Activated T-cell treated with anti-CD3 and anti-CD28 coated beads, Interleukin-2, amount 50 U/mL, for 4 hours (primary cell): ENCODE data around the gene OR10T2. TPM values are rescaled to one million over a fixed set of nuclear protein-coding genes. Genes with fewer than 3 reads are reported as not detected.
"Not testable (repeated sequence)": the region's sequence is repeated elsewhere in the genome, so short reads cannot be mapped to it uniquely, and the experiment has no call there.

Experiments used
- ATAC-seq, 2 donors: fragments of 200-7000 bp; cut with Tn5 transposase; one replicate each; pipeline ENCODE4 v1.10.0; 2021
- DNase-seq: peaks from one replicate; pipeline ENCODE4 v3.0.0-alpha.2; 2020
- H3K27me3 Mint-ChIP-seq: one replicate; pipeline ENCODE4 v1.8.0; 2021; ENCODE audit warnings: low read depth, mixed read lengths
- H3K36me3 Mint-ChIP-seq: one replicate; pipeline ENCODE4 v1.8.0; 2022; ENCODE audit warnings: mixed read lengths; ENCODE audit not compliant: insufficient read depth
- H3K4me1 Mint-ChIP-seq: one replicate; pipeline ENCODE4 v1.8.0; 2021; ENCODE audit warnings: low read depth, mixed read lengths
- H3K4me3 Mint-ChIP-seq: one replicate; pipeline ENCODE4 v1.8.0; 2021; ENCODE audit warnings: mild to moderate bottlenecking, moderate library complexity, mixed read lengths
- H3K9me3 Mint-ChIP-seq: one replicate; pipeline ENCODE4 v1.8.0; 2021; ENCODE audit warnings: mixed read lengths
- total RNA-seq, 3 donors: library from RNA; stranded (reverse); gene quantifications; one replicate each; pipeline ENCODE4 v1.2.1, GENCODE V29; 2021

OR10T2 gene
- total RNA-seq, 3 donors from 2014 or later, result not detected

DNA sequence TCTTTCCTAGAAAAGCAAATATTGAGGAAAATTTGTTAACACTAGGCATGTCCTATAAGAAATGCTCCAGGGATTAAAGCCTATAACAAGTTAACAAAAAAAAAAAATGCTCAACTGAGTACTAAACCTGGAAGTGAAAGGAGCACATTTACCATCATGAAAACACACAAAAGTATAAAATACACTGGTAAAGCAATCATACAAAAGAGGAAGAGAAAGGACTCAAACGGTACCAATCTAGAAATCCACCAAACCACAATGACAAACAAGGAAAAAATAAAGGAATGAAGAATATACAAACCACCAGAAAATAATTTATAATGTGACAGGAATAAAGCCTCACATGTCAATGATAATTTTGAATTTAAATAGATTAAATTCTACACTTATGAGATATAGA lies 24.4 kb downstream of the OR10T2 start:
- DNase-seq (no peak), ATAC-seq (no peak)
- peaks cover 13% of the 10 kb centered on the region for H3K9me3 Mint-ChIP-seq
- H3K4me3 Mint-ChIP-seq, result no peak overlapping the region
- H3K36me3 Mint-ChIP-seq, result no peaks in the 10 kb centered on the region
- no peaks in the 10 kb centered on the region for H3K4me1 Mint-ChIP-seq
- H3K27me3 Mint-ChIP-seq, result peaks cover 23% of the 10 kb centered on the region

GRCh38 chr1:158374101-158374500 lies 25.2 kb downstream of the OR10T2 start:
- Mint-ChIP-seq H3K27me3 (peaks cover 29% of the 10 kb centered on the region), H3K9me3 (peaks cover 13% of the 10 kb centered on the region)
- not testable (repeated sequence) for H3K4me1 Mint-ChIP-seq, ATAC-seq, DNase-seq, H3K4me3 Mint-ChIP-seq, H3K36me3 Mint-ChIP-seq

DNA sequence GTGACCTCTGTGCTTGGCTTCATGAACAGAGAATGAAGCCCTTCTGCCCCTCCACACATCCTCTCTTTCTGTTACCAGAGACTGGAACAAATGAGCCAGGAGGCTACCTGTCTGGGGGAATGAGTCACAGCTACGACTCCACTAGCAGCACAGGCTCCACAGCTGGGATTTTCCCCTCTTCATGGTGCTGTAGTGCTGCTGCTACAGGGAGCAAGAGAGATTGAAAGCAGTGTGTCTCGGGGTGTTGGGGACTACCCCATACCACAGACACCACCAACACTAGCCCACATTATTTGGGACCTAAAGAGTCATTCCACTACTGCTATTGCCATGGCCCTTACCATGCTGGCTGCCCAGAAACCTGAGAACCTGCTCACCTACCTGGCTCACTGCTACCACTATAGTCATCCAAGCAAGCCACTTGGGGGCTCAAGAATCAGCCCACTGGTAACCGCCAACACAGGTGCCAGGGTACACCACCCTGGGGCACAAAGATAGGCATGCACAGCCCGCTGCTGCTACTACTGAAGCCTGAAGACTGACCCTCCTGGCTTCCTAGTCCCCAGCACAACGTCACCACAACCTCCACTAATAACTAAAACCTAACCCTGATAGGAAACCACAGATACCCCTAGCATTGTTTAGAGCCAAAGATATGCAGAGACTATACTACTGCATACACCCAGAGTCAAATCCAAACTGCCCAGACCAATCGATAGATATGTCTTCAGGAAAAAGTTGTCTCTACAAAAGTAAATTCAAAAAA lies 27.9 kb downstream of the OR10T2 start:
- Mint-ChIP-seq H3K4me3 (no peak overlapping the region), H3K9me3 (peaks cover 14% of the 10 kb centered on the region), H3K4me1 (no peaks in the 10 kb centered on the region), H3K27me3 (peaks cover 31% of the 10 kb centered on the region), H3K36me3 (no peaks in the 10 kb centered on the region)
- peak; percentile 97 to 99 for ATAC-seq
- DNase-seq, result no peak

- ATAC-seq (no peak), DNase-seq (no peak)
- Mint-ChIP-seq H3K9me3 (peaks cover 8% of the 10 kb centered on the region), H3K36me3 (peaks cover 1% of the 10 kb centered on the region), H3K4me3 (no peak overlapping the region), H3K27me3 (peaks cover 19% of the 10 kb centered on the region), H3K4me1 (no peaks in the 10 kb centered on the region)
Observed at GRCh38 chr1:158366783-158367182, 32.5 kb downstream of the OR10T2 start.

DNA sequence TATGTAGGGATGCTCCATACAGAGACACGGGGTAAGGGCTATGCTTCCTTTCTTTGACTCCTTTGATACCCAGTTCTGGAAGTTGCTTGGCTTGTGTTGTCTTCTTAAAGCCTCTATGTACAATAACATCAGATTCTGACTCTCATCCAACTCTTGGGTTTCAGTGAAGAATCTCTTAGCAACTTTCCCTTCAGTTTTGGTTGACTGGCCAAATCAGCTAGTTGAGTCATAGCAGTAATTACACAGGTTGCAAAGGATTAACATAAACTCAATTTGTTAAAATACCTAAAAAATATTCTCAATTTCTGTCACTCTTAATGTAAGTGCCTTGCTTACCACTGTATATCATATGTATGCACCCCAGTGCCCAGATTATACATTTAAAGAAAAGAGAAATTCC lies 36.3 kb downstream of the OR10T2 start:
- Mint-ChIP-seq H3K36me3 (peaks cover 1% of the 10 kb centered on the region), H3K9me3 (peaks cover 4% of the 10 kb centered on the region), H3K4me1 (no peaks in the 10 kb centered on the region), H3K4me3 (no peak overlapping the region), H3K27me3 (peaks cover 7% of the 10 kb centered on the region)
- ATAC-seq, result no peak
- DNase-seq, result no peak

DNA sequence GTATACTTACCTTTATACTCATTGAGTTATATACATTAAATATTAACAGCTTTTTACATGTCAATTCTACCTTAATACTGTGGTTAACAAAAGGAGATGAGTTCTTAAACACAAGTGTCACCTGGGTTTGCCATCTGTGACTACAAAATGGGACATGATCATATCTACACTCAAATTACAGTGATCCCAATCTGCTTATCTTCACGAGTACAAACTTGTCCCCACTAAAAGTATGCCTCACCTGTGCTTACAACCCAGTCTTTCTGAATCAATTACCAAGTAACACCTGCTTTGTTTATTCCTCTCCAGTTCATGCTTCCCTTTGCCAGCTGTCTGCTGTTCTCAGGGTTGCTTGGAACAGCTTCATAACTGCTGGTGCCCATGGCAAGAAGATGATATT lies 36.8 kb downstream of the OR10T2 start:
- Mint-ChIP-seq H3K4me3 (no peak overlapping the region), H3K9me3 (peaks cover 4% of the 10 kb centered on the region), H3K4me1 (no peaks in the 10 kb centered on the region), H3K36me3 (peaks cover 1% of the 10 kb centered on the region), H3K27me3 (peaks cover 5% of the 10 kb centered on the region)
- DNase-seq, result no peak
- ATAC-seq, result no peak

DNA sequence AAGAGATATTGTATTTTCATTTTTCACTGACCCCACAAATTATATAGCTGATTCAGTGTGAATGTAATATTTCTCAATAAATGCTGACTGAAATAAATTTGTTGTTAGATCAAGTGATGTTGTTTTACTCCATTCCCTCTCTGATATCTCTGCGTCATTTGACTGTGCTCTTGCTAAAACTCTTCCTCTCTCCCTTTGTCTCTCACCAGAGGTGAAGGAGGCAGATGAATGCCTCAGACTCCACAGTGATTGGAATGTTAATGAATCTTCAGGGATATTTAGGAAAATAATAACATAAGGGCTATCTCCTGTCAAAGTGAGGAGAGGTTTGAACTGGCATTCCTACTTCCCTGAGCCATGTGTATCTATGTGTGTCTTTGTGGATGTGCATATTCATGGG lies 41.8 kb downstream of the OR10T2 start:
- H3K27me3 Mint-ChIP-seq, result peaks cover 25% of the 10 kb centered on the region
- no peaks in the 10 kb centered on the region for H3K9me3 Mint-ChIP-seq
- DNase-seq, result no peak
- no peaks in the 10 kb centered on the region for H3K36me3 Mint-ChIP-seq
- no peaks in the 10 kb centered on the region for H3K4me1 Mint-ChIP-seq
- H3K4me3 Mint-ChIP-seq, result no peak overlapping the region
- no peak for ATAC-seq

- Mint-ChIP-seq H3K9me3 (no peaks in the 10 kb centered on the region), H3K4me3 (no peak overlapping the region), H3K27me3 (peaks cover 25% of the 10 kb centered on the region), H3K4me1 (no peaks in the 10 kb centered on the region), H3K36me3 (no peaks in the 10 kb centered on the region)
- ATAC-seq (no peak), DNase-seq (no peak)
Observed at GRCh38 chr1:158356616-158357015, 42.6 kb downstream of the OR10T2 start.

DNA sequence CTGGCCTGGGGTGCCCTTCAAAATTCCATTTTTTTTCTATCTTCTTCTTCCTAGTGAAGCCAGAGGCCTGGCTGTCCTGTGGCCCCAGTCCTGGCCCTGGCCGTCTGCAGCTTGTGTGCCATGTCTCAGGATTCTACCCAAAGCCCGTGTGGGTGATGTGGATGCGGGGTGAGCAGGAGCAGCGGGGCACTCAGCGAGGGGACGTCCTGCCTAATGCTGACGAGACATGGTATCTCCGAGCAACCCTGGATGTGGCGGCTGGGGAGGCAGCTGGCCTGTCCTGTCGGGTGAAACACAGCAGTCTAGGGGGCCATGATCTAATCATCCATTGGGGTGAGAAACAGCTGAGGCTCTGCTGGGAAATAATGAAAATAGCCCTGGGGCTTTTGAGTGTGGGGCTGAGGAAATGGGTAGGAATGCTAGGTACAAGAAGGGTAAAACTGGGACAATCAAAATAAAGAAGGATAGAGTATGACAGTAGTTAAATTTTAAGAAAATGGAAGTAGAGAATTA lies 43.4 kb downstream of the OR10T2 start:
- Mint-ChIP-seq H3K4me3 (no peak overlapping the region), H3K4me1 (no peaks in the 10 kb centered on the region), H3K9me3 (no peaks in the 10 kb centered on the region), H3K27me3 (peaks cover 25% of the 10 kb centered on the region), H3K36me3 (no peaks in the 10 kb centered on the region)
- ATAC-seq (no peak), DNase-seq (no peak)

DNA sequence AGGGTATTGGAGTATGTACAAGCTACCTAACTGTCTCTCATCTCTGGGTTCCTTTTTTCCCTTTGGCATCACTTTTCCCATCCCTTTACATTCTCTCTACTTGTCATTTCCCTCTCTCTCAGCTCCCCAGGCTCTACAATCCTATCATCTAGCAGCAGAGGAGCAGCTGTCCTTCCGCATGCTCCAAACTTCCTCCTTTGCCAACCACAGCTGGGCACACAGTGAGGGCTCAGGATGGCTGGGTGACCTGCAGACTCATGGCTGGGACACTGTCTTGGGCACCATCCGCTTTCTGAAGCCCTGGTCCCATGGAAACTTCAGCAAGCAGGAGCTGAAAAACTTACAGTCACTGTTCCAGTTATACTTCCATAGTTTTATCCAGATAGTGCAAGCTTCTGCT lies 45.0 kb downstream of the OR10T2 start:
- Mint-ChIP-seq H3K4me1 (no peaks in the 10 kb centered on the region), H3K9me3 (no peaks in the 10 kb centered on the region), H3K4me3 (no peak overlapping the region), H3K27me3 (peaks cover 25% of the 10 kb centered on the region), H3K36me3 (no peaks in the 10 kb centered on the region)
- DNase-seq (no peak), ATAC-seq (no peak)

DNA sequence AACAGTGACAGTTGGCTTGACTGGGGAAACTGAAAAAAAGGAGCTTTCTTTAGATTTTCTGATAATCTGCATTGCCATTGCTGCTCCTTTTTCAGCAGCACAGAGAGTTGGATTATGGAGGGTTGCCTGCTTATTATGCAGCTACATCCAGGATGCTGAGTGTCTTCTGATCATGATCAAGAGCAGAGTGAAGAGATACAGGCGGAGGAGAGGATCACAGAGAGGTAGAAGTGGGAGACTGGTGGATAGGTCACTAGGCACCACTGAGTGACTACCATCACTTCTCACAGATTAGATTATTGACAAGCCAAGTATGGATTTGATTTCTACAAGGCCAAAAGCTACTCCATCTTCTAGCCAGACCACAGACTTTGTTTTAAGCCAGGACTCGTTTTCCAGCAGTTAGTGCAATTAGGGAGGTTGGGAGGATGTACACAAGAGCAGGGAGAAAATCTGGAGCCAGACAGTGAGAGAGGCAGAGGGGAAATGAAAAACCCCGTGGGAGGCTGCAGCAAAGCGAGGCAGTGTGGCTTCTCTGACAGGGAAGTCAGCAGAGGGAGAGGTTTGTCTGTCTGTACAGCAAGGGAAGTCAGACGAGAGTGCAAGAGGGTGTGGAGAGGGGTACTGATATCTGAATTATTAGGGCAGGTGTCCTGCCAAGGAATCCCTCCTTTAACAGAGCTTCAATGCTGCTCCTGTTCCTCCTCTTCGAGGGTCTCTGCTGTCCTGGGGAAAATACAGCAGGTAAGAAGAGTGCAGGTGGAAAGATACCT lies 45.8 kb downstream of the OR10T2 start, which contains the start of gene CD1E:
Gene CD1E, plus strand, starts transcription at position 592 of the 773 bp plus-strand sequence. Its CDS starts 95 bp downstream, at position 687.
- ATAC-seq (no peak), DNase-seq (no peak)
- no peaks in the 10 kb centered on the region for H3K4me1 Mint-ChIP-seq
- peaks cover 25% of the 10 kb centered on the region for H3K27me3 Mint-ChIP-seq
- H3K4me3 Mint-ChIP-seq, result no peak within 1 kb of the TSS
- H3K9me3 Mint-ChIP-seq, result no peaks in the 10 kb centered on the region
- H3K36me3 Mint-ChIP-seq, result no peaks in the 10 kb centered on the region

GRCh38 chr1:158348946-158349345 lies 50.3 kb downstream of the OR10T2 start:
- not testable (repeated sequence) for H3K27me3 Mint-ChIP-seq, H3K4me1 Mint-ChIP-seq, ATAC-seq, H3K4me3 Mint-ChIP-seq, H3K36me3 Mint-ChIP-seq, DNase-seq, H3K9me3 Mint-ChIP-seq
